ENCODE results near the gene POP4.

POP4 gene

DNA sequence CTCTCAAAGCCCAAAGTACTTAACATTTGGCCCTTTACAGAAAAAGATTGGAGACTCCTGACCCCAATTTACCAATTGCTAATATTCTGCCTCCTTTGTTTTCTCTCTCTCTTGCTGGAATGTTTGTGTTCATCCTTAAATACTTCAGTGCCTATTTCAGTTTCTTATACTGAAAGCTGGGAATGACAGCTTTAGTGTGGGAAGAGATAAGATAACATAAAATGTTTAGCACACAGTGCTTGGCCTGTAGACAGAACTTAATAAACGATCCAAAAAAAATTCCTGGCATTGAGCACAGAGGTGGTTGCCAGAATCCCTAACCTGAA, 56.2 kb downstream of the POP4 start:
- DNase-seq (ENCODE audit: low read depth in 2 of 2), result no peak

DNA sequence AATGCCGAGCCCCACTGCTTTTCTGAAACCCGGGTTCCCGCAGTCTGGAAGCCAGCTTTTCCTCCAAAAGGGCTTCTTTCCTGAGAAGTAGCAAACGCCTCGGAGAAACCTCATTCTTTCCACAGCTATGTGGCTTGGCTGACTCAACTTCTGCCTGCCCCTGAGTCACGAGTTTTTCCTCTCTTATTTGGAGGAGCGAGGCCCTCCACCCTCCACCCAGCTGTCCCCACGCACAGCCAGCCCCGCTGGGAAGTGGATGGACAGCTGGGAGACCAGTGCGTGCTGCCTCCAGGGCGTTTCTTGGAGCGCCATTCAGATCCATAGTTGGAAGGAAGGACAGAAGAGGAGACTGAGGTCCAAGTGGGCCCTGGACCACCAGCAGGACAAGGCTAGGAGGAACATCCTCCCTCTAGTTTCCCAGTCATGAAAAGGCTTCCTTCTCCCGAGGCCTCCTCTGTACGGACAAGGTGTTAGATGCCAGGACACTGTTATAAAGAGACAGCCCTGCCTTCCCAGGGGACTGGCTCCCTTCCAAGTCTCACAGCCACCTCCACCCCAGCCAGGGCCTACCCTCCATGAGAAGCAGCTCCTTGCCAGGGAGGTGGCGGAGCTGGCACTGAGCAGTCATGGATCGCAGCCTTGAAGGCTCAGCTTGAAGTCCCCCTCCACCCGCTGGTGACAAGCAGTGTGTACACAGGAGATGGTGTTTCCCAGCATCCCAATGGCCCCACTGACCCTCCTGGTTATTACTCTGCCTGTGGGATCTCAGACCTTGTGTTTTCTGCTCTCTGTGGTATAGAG, 56.7 kb downstream of the POP4 start:
- DNase-seq (ENCODE audit: low read depth in 2 of 2), result no peak

DNA sequence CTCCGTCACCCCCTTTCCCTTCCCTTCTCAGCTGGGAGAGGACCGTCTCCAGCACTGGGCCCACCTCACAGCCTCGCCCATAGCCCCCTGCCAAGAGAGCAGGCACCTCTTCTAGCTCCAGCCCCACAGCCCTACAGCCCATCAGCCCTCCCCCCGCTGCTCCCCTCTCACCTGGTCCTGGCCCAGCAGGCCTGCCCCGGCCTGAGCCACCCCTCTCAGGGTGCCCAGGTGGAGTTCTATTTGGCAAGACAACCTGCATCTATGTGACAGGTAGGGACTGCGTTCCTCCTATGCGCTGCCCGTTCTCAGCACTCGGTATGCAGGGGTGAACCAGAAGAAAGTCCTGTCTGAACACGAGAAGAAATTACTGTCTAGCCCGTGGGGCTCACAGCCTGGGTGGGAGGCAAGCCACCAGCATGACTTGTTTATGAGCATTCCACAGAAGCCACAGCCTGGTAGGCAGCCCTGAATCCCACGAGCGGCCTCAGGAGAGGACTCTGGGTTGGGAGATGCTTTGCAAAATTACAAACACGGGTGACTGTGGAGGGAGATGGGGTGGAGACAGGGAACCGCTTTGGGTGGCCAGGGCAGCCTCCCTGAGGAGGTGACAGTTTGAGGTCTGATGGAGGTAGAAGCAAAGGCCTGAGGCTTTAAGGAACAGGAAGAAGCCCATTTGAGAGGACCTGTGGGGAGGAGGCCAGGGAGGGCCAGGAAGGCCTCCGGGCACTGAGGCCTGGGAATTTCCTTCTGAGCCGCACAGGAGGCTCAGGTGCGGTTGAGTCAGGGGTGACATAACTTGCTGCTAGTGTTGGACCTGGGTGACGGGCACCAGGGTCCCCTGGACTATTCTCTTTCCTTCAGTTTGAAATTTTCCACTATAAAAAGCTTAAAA, 58.0 kb downstream of the POP4 start:
- no peak for DNase-seq (ENCODE audit: low read depth in 2 of 2)

DNA sequence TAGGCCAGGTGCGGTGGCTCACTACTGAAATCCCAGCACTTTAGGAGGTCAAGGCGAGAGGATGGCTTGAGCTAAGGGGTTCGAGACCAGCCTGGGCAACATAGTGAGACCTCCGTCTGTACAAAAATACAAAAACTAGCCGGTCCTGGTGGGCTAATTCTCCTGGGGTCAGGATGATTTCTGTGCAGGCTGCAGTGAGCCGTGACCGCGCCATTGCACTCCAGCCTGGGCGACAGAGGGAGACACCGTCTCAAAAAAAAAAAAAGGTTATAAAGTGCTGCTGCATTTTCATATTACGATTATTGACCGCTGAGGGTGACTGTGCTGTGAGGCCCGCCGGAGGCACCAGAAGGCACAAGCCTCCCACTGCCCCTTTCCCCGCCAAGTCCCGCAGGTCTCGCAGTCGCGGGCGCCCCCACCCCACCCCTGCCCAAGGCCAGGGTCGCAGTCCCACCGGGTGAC, 58.7 kb downstream of the POP4 start:
- no peak for DNase-seq (ENCODE audit: low read depth in 2 of 2)

DNA sequence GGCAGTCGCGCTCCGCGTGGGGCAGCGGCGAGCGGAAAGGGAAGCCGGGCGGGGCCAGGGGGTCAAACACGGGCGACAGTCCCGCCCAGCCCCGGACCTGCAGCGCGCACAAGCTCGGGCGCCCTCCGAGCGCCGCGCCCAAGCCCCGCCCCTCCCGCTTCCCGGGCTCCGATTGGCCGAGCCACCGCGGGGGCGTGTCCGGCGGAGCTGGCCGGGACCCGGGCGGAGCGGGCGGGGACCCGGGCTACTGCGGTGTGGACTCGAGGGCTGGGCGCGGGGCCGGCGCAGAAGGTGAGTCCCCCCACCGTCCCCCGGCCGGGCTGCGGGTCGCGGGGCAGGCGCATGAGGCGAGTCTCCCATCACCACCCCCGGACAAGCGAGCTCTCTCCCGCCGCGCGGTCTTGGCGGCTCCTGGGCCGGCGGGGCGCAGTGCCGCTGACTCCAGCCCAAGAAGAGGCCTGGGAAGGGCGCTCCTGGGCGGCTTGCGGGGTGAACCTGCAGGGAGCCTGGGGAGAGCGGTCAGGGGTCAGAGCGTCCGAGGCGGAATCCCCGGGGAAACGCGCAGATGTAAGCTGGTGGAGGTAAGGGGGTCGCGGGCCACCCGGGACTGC, 59.2 kb downstream of the POP4 start, which contains the start of gene PLEKHF1:
TSS of gene PLEKHF1 (plus strand) at position 247 of the 611 bp plus-strand sequence. CDS start 8,379 bp downstream, outside the sequence.
- peak; percentile 66 to 78 for DNase-seq (ENCODE audit: low read depth in 2 of 2)

DNA sequence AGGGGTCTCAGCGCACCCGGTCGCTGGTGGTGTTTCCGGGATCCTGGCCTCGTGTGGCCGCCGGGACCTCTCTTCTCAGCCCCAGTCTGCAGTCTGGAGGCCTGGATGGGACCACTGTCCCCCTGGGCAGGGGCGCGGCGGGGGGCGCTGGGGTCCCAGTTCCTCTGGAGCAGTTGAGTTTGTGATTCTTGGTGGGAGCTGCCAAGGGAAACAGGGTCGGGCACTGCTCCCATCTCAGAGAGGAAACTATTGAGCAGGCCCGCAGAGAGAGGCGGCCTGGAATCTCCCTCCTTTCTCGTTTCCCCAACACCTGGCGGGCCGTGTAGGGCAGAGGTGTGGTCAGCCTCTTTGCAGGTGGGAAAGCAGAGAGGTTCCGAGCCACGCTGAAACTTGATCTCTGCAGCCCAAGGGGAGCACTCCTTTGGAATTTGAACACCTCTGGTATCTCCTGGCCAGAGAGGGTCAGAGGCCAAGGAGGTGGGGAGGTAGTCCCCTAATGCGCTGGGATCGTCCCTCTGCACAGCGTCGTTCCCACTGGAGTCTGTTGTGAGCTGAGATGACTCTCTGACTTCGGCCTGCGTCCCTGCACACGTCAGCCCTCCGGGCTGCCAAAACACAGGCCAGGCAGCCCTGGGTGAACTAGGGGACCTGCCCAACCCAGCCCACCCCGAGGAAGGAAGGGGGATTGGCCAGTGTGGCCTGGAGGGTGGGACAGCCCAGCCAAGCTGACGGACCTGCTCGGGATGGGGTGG, 59.9 kb downstream of the POP4 start:
- DNase-seq (ENCODE audit: low read depth in 2 of 2), result no peak
